Neural progenitor cell (in vitro differentiated cells): ENCODE results near the gene ATG9B.

Experiments
- CTCF ChIP-seq: fragments of 200-600 bp; sonication (generic); IDR thresholded peaks from 2 replicates; pipeline ENCODE4 v1.5.1; 2017; ENCODE audit warnings: antibody characterized with exemption, mild to moderate bottlenecking
- EZH2 ChIP-seq: fragments of 200-600 bp; sonication (generic); IDR thresholded peaks from 2 replicates; pipeline ENCODE4 v1.6.1; 2017; ENCODE audit warnings: antibody characterized with exemption, mild to moderate bottlenecking, moderate library complexity
- EZH2phosphoT487 ChIP-seq: fragments of 200-600 bp; sonication (generic); IDR thresholded peaks from 2 replicates; pipeline ENCODE4 v1.6.1; 2017; ENCODE audit warnings: antibody characterized with exemption

- TF ChIP-seq CTCF (no peak), EZH2 (no peak), EZH2phosphoT487 (no peak)
Observed at GRCh38 chr7:150999001-150999400, 25.3 kb downstream of the ATG9B start.
